Activated T-cell treated with anti-CD3 and anti-CD28 coated beads, Interleukin-2, amount 50 U/mL, for 48 hours (primary cell): ENCODE results near the gene C4orf33.

ENCODE experiments used
- DNase-seq, 2 experiments: peaks; one replicate each; pipeline ENCODE4 v3.0.0-alpha.2; 2020

Gene C4orf33

GRCh38 chr4:129131343-129131742 is 35.4 kb downstream of the C4orf33 start:
- DNase-seq = no peak

GRCh38 chr4:129136433-129136832 is 40.5 kb downstream of the C4orf33 start:
- DNase-seq = no peak

- no peak for DNase-seq
Observed at GRCh38 chr4:129138810-129139496, 43.0 kb downstream of the C4orf33 start.

GRCh38 chr4:129140521-129140920 is 44.6 kb downstream of the C4orf33 start:
- DNase-seq = no peak

GRCh38 chr4:129143359-129143758 is 47.4 kb downstream of the C4orf33 start:
- DNase-seq = no peak

GRCh38 chr4:129144755-129145206 is 48.8 kb downstream of the C4orf33 start:
- no peak for DNase-seq

- DNase-seq = no peak
Observed at GRCh38 chr4:129145222-129145730, 49.3 kb downstream of the C4orf33 start.

GRCh38 chr4:129146639-129147038 is 50.7 kb downstream of the C4orf33 start:
- DNase-seq = no peak

GRCh38 chr4:129148892-129149291 is 52.9 kb downstream of the C4orf33 start:
- no peak for DNase-seq

GRCh38 chr4:129149906-129150305 is 54.0 kb downstream of the C4orf33 start:
- no peak for DNase-seq

GRCh38 chr4:129152350-129152749 is 56.4 kb downstream of the C4orf33 start:
- DNase-seq = no peak

- no peak for DNase-seq
Observed at GRCh38 chr4:129153700-129154099, 57.7 kb downstream of the C4orf33 start.

GRCh38 chr4:129162450-129162849 is 66.5 kb downstream of the C4orf33 start:
- no peak for DNase-seq

GRCh38 chr4:129163427-129163826 is 67.5 kb downstream of the C4orf33 start:
- no peak for DNase-seq

- no peak for DNase-seq
Observed at GRCh38 chr4:129164243-129164642, 68.3 kb downstream of the C4orf33 start.
